Neural progenitor cell (in vitro differentiated cells): ENCODE measurements around the gene SMIM45.

Experiments used
- EZH2phosphoT487 ChIP-seq: fragments of 200-600 bp; sonication (generic); IDR thresholded peaks from 2 replicates; pipeline ENCODE4 v1.6.1; 2017; ENCODE audit warnings: antibody characterized with exemption
- TF ChIP-seq, protein P1 (sequence below): fragments of 200-600 bp; sonication (generic); IDR thresholded peaks from 2 replicates; pipeline ENCODE4 v1.5.1; 2017; ENCODE audit warnings: antibody characterized with exemption, mild to moderate bottlenecking

DNA sequence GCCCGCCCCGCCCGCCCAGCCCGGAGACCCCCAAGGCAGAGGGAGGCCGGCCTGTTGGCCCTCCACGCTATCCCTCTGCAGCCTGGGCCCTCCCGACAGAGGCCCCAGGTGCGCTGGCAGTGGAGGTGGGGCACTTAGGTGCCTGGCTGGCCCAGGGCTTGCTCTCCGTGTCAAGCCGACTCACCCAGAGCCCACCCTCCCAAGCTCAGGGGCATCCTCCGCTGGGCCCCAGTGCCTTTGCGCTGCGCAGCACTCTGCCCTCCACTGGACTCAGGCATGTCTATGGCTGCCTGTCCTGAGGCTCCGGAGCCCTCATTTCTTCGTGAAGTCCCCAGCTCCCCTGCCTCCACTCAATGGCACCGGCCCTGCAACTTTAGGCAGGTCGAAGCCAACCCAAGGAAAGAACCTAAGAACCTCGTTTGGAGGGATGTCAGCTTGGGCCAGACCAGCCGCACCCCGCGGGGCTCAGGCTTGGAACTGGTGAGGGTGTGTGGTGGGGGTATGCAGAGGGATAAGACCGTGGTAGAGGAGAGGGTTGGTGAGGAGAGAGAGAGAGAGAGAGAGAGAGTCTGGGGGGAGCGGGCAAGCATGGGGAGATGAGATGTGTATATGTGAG is 6.1 kb downstream of the SMIM45 start:
- TF ChIP-seq, protein P1, sequence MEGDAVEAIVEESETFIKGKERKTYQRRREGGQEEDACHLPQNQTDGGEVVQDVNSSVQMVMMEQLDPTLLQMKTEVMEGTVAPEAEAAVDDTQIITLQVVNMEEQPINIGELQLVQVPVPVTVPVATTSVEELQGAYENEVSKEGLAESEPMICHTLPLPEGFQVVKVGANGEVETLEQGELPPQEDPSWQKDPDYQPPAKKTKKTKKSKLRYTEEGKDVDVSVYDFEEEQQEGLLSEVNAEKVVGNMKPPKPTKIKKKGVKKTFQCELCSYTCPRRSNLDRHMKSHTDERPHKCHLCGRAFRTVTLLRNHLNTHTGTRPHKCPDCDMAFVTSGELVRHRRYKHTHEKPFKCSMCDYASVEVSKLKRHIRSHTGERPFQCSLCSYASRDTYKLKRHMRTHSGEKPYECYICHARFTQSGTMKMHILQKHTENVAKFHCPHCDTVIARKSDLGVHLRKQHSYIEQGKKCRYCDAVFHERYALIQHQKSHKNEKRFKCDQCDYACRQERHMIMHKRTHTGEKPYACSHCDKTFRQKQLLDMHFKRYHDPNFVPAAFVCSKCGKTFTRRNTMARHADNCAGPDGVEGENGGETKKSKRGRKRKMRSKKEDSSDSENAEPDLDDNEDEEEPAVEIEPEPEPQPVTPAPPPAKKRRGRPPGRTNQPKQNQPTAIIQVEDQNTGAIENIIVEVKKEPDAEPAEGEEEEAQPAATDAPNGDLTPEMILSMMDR, result no peak
- TF ChIP-seq EZH2phosphoT487, result no peak
